HG03135 (cell line): Measurements from ENCODE around the gene DIS3L.
"Not testable (repeated sequence)": the region's sequence is repeated elsewhere in the genome, so short reads cannot be mapped to it uniquely, and the experiment has no call there.

Experiments used
- ATAC-seq: cut with Tn5 transposase; IDR thresholded peaks from one replicate; pipeline ENCODE4 v1.9.1; 2021; ENCODE audit warnings: mild to moderate bottlenecking, moderate library complexity; ENCODE audit not compliant: unreplicated experiment

The DIS3L gene

DNA sequence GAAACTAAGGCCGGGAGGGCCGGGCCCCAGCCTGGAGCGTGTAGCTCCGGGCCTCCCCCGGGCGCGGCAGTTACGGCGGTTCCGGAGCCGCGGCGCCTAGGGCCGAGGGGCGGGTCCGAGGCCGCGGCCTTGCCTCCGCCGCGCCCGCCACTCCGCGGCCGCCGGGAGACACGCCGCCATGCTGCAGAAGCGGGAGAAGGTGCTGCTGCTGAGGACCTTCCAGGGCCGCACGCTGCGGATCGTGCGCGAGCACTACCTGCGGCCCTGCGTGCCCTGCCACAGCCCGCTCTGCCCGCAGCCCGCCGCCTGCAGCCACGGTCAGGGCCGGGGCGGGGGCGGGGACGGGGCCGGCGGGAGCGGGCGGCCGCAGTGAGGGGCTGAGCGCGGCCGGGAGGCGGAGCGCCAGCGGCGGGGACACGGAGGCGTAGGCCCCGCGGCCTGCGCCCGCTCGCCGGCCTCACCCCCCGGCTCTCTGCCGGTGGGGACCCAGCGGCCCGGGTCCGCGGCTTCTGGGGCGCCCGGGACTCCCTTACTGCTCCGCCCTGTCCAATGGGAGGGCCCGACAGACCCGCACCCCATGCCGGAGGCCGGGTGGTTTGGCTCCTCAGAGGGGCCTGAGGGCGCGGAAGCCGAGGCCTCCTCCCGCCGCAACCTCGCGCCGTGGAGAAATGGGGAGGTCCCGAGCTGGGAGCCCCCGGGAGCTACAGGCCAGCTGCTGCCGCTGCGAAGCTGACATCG lies at the start of gene DIS3L:
Gene DIS3L (plus strand): TSS at position 150 of the 738 bp plus-strand sequence. CDS start 29 bp downstream, at position 179.
- peak; percentile 56 for ATAC-seq

DNA sequence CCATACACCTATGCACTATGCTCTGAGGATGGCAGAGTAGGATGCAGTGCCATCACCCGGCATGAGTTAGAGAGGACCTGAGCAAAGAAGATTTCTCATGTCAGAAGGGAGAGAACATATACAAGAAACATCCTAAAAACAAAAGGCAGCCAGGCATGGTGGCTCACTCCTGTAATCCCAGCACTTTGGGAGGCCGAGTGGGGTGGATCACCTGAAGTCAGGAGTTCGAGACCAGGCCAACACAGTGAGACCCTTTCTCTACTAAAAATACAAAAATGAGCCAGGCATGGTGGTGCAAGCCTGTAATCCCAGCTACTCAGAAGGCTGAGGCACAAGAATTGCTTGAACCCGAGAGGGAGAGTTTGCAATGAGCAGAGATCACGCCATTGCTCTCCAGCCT lies 47.5 kb upstream of the DIS3L start:
- not testable (repeated sequence) for ATAC-seq

DNA sequence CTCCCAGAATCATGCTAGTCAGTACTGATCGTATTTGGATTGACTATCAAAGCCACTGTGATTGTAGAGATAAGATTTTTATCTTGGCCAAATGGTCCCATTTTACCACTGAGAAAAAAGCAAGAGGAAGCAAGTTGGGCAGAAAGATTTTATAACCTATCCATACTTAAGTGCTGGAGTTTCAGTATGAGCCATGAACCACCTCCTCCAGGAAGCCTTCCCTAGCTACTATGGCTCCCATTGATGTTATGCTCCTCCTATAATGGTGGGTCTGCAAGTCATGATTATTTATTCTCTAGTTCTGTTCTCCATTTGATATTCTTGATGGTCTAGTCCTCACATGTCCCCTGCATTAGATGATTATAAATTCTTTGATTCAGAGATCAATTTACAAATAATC lies 46.4 kb upstream of the DIS3L start:
- ATAC-seq = no peak

DNA sequence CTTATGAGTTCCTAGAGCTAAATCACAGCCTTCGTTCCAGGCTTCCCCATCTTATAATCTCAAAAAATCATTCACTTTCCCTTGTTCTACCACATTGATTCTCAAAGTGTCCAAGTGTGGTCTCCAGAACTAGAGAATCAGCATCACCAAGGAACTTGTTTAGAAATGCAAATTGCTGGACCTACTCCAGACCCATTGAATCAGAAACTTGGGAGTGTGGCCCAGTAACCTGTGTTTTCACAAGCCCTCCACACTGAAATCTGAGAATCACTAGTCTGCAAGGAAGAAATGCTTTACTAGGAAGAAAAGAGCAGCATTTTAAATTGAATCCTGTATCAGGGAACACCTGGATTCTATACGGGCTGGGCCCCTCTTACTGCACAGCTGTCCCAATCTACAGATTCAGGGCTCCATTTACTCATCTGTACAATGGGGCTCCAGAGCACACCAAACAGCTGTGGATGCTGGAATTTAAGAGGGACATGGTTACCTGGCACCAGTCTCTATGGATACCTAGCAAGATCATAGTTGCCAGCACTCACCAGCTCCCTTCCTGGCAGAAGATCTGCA lies 43.7 kb upstream of the DIS3L start:
- no peak for ATAC-seq

DNA sequence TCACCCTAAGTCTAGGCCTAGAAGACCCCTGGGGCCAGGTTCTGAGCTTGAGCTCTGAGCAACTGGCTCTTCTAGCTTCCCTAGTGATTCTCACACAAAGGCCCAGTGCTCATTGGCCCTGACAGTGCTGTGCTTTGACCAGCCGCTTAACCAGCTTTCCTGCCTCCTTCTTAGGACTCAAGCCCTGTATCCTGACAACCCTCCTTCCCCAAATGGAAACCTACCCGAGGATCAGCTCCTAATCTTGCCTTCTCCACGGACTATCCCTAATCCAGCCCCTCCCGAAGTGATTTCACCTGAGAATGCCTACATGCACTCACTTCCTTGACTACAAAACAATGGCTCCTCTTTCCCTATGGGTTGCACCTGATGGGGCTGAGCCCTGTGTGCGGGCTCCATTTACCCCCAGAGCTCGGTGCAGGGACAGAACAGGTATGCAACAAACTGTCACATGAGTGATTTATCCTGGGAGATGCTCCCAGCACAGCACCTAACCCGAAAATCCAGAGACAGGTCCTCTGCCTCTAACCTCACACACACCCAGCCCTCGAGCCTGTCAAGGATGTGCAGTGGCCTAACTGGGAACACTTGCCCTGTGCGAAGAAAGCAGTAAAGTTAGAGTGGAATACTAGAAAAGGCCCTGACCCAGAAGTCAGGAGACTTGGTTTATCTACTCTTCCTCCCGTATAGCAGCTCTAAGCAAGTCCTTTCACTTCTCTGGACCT lies 42.1 kb upstream of the DIS3L start:
- no peak for ATAC-seq

DNA sequence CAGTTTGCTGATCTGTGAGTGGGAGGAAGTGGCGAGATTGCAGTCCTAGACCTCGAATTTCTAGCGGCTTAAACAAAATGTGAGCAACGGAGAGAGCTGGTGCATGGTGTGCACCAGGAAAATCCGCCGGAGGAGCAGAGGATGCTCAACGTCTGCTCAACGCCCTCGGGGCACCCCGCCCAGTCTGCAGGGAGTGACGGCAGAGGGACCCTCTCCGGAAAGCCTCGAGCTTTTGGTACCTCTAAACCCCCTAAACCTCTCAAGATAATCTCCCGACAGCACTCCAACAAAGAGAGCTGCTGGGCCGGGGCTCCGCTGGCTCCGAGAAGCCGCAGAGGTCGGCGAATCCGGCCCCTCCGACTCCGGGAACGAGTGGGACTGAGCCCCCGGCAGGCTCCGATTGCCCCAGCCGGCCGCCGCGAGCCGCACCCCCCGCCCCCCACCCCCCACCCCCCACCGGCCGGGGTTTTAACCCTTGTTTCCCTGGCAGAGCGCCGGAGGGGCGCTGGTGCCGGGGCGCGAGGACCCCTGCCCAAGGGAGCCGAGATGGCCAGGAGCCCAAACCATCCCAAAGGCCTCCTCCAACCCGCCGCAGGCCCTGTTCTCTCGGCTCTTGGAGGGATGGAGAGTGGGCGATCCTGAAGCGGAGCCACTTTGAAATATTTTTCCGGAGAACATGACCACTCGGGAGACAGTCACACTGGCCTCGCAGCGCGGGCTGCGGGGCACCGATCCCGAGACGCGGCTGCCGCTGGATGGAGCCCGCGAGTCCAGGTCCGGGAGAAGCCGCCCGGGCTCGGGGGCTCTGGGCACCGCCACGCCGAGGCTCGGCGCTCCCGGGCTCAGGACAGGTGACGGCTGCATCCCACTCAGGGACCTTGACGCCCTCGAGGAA lies 41.3 kb upstream of the DIS3L start:
- no peak for ATAC-seq

DNA sequence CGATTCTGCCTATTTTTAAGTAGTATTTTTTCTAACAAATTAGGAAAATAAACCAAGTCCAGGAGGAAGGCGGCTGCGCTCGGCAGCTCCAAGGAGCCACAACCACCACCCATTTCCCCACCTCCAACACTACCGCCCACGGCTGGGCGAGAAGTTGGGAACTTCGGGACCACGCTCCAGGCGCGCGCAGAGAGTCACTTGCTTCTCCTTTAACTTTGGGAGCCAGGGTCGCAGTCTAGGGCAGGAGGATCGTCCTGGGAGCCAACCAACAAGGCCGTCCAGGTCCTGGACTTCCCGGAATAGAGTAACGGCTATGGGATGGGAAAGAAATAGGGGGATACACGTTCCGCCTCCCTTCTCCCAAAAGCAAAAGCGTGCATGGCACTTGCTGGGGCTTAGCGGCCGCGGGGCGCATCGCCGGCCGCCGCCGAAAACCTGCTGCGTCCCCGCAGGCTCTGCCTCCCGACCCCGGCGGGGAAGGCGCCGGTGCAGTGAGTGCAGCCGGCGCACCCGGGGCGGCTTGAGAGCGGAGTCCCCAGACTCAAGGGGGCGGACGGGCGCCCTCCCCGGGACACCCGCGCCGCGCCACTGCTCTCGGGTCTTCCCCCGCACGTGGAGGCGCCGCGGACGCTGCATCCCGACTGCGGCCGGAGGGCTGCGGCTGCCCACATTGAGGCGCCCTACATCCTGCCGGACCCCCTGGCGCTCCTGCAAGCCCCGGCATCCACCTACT lies 40.5 kb upstream of the DIS3L start:
- no peak for ATAC-seq

DNA sequence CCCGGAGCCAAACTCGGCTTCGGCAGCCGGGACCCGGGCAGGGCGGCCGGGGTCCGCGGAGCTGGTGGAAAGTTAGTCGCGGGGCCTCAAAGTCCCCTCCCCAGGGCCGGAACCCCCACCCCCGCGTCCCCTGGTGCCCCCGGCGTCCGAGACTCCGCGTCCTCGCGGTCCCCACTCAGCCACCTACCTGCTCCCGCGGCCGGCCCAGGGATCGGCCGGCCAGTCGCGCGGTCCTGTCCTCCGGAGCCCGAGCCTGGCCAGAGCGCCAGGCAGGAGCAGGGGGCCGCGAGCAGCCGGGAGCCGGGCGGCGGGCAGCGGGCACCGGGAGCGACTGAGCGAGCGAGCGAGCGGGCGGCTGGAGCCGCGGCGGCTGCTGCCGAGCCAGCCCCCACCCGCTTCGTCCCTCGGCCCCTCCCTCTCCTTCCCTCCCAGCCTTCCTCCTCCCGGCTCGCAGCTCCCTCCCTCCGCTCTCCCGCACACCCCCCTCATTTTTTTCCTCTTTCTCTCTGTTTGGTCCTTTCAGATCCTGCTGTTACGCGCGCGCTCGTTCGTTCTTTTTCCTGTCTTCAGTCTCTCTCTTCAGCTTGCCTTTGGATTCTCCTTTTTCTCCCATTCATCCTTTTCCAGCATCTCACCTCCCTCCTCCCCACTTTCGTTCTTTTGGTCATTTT lies 39.8 kb upstream of the DIS3L start, which contains the start of gene MEGF11:
Gene MEGF11 (minus strand): TSS at position 333 of the 671 bp plus-strand sequence. CDS start 125,347 bp downstream, outside the sequence.
- ATAC-seq = no peak

DNA sequence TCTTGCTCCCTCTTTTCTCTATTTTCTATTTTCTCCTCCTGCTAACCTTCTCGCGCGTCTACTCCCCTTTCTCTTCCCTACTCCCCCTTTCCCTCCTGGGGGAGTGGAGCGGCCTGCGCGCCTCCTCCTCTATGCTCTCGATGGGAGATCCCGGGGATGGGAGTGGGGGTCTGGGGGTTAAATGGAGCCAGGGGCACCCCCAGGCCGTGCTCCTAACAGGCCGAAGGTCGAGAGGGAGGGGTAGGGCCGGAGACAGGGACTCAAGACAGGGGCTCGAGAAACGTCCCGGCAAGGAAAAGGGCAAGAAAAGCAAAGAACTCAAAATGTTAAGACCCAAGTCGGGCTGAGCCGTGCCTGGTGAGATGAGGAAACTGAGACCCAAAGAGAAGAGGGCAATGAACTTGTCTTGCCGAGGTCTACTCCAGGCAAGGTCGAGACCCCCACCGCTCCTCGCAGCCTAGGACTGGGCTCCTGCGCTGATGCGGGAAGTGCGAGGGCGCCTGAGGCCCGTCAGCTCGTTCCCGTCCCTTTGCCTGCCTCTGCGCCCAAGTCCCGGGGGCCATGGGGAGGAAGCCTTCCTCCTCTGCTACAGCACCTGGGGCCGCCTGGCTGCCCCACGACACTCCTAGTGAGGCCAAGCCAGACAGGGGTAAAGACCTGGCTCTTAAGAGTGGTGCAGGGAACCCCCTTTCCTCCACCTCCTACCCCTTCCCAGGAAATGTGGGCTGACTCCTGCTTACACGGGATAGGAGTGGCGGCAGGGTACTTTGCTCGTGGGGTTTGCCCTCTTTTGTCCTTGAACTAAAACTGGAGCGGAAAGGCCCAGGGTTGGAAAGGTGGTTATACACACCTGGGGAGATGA lies 39.0 kb upstream of the DIS3L start:
- ATAC-seq = no peak

DNA sequence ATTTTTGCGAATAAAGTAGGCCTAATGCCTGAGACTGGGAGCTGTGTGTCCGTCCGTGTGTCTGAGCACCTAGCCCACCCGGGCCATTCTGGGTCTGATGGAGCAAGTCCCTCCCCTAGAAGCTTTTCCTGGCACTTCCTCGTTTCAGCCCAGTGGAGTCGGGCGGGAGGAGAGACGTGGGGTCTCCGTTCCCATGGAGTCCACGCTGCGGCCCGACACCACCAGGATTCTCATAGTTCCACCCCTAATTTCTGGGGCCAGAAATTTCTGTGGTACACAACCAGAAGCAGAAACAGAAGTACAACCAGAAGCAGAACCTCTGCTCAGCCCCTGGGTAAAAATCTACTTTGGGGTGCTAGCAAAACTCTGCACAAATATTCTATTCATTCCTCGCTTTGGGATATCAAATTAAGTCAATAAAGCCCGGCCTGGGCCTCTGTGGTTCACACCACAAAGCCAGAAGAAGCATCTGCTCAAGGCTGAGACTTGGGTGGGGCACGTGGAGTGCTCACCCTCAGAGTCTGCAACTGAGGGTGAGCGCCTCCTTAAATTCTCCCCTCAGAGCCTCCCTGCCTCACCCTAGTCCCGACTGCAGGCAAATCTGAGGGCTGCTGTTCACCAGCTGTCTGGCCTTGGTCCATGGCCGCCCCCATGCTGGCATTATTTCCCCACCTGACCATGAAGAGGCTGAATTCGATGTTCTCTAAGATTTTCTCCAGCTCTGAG lies 38.3 kb upstream of the DIS3L start:
- ATAC-seq = no peak

DNA sequence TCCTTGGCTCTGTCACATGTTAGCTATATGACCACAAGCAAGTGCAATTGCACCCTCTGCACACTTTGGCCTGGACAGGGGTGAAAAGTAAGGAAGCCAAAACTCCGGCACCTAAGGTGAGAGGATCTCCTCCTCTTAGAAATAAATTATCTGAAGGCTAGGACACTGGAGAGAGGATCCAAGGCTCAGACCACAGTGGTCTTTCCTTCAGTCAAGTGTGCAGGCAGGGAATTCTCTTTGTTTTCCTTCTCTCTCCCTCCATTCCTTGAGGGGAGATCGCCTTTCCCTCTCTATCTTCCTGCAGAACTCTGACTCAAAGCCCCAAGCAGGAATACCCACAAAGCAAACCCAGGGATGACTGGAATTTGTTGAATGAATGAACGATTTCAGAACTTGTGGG lies 36.7 kb upstream of the DIS3L start:
- ATAC-seq = no peak

DNA sequence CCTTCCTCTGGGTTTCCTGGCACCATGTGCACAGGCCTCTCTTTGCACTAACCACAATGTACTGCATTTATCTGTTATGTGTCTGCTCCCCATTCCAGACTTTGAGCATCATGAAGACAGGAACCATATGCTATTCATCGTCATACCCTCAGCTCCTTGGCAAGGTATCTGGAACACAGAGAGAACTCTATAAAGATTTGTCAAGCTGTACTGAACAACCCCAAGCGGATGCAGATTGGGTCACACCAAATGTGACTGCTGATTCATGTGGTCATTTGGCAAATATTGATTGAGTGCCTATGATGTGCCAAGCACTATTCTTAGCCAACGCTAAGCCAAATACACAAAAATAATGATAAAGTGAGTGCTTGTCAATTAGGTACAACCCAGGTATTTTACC lies 32.3 kb upstream of the DIS3L start:
- no peak for ATAC-seq

DNA sequence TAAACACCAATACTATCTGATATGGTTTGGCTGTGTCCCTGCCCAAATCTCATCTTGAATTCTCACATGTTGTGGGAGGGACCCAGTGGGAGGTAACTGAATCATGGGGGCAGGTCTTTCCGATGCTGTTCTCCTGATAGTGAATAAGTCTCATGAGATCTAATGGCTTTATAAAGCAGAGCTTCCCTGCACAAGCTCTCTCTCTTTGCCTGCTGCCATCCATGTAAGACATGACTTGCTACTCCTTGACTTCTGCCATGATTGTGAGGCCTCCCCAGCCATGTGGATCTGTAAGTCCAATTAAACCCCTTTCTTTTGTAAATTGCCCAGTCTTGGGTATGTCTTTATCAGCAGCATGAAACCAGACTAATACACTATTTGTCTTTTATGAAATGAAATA lies 30.5 kb upstream of the DIS3L start:
- ATAC-seq = not testable (repeated sequence)

DNA sequence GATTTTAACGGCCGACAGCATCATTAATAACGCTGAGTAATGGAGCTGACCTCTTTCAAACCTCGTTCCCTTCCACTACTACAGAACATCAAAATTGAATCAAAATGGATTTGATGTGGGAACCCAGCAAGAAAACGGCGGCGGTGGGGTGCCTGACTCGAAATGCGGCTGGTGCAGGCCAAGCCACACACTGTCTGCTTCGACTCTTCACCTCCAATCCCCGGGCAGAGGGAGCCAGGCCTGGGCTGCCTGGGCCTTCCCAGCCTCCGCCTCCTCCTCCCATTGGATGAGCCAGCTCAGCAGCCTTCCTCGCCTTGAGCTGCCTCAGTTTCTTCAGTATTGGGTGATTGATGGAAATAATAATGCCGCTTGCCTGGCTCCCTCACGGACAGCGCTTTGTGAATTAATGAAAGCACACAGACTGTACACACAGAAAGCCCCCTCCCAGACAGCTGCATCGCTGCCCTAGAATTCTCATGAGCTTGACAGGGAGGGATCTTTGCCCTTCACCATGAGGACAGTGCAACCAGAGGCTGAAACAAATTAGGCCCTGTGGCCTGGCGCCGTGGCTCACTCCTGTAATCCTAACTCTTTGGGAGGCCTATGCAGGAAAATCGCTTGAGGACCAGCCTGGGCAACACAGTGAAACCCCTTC lies 28.4 kb upstream of the DIS3L start:
- no peak for ATAC-seq

DNA sequence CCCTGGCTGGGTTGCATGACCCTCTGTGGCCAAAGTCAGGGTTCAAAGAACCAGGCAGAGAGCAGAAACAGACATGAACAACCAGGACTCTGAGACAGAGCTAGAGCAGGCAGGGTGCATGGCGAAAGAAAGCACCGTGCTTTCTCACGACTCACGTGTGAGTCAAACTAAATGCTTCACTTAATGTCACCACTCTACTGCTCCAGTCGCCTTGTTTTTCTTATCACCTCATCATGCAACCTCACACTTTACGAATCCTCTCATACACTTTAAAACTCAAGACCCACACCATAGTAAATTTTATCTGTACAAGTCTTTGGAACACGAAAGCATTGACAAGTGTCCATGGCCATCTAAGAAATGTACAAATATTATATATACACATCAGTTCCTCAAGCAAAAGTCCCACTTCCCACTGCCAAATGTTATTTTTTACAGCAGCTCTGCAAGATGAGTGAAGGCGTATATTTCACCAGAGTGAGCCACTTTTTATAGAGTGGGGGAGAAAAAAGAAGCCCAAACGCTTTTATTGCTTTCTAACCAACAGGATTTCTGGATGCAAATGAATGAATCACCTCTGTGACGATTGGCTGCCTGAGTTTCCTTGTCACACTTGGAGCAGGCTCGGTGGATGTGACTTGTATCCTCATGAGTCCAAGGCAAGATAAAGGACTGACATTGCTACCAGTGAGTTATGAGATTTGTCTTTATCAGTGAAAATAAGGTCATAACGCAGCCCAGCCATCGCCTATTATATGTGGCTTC lies 23.9 kb upstream of the DIS3L start:
- ATAC-seq = no peak

DNA sequence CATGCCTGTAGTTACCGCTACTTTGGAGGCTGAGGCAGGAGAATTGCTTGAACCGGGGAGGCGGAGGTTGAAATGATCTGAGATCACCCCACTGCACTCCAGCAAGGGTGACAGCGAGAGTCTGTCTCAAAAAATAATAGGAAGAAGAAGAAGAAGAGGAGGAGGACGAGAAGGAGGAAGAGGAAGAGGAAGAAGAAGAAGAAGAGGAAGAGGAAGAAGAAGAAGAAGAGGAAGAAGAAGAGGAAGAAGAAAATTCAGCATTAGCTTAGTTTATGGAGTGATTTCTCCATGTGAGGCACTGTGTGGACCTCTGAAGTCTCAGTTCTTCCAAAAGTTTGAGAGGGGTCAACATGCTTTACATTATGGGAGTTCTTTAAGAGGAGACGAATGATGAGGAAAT lies 22.4 kb upstream of the DIS3L start:
- ATAC-seq = no peak

DNA sequence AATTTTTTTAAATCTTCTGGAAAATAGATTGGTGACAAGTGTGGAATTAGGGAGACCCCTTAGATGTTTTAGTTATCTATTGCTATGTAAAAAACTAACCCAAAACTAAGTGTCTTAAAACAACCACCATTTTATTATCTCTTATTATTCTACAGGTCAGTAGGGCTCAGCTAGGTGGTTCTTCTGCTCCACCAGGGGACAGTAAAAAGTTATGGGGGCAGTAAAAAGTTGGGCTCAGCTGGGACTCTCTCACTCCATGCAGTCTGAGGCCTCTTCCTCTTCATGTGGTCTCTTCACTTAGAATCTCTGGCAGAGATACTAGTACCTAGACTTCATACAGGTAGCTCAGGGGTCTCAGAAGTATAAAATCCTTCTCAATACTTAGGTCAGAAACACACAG lies 18.0 kb upstream of the DIS3L start:
- no peak for ATAC-seq
